HCT116 (cell line): Measurements from ENCODE around the gene ARAP1. TPM values are rescaled to one million over a fixed set of nuclear protein-coding genes. Genes with fewer than 3 reads are reported as not detected.
A peak's percentile ranks its signal among the peaks of the same experiment; 100 is the strongest.

ENCODE experiments used
- ATAC-seq: fragments of 200-7000 bp; cut with Tn5 transposase; 2 replicates; pipeline ENCODE4 v1.9.1; 2020; ENCODE audit warnings: mild to moderate bottlenecking, moderate library complexity
- BruUV-seq: library from RNA; stranded (reverse); fragments of 400-500 nt; replicated peaks from 2 replicates; lab custom pipeline; 2021; lab: Mats Ljungman, UMichigan
- CTCF ChIA-PET: fragments of 300-600 bp; sonication (Branson Sonifier 250); formaldehyde crosslinking; loops from one replicate; lab custom pipeline; 2021; ENCODE audit warnings: antibody characterized with exemption; lab: Charles Lee
- POLR2A ChIA-PET: fragments of 300-600, 350-600 bp; sonication (Branson Sonifier 250); formaldehyde crosslinking; loops from one replicate; lab custom pipeline; 2021; ENCODE audit warnings: antibody characterized with exemption; lab: Charles Lee
- RAD21 ChIA-PET, 2 experiments: fragments of 300-600 bp; sonication (Branson Sonifier 250); formaldehyde crosslinking; loops; one replicate each; lab custom pipeline; 2023; ENCODE audit warnings: low total read pairs in 2 of 2; ENCODE audit not compliant: uncharacterized antibody in 2 of 2, unreplicated experiment in 2 of 2, low non-redundant PET in 1 of 2; lab: Charles Lee
- DNase-seq: peaks from one replicate; pipeline ENCODE4 v3.0.0-alpha.2; 2010; ENCODE audit warnings: low read depth, low spot score
- H2AFZ ChIP-seq: fragments of 200-600 bp; shearing (Covaris generic), sonication (generic); 2 replicates; pipeline ENCODE4 v1.6.1; 2017; ENCODE audit warnings: low read depth, mixed run types, mixed read lengths, antibody characterized with exemption, low read length; ENCODE audit not compliant: poor library complexity, severe bottlenecking
- H3K27ac ChIP-seq: 2 replicates; pipeline ENCODE4 v1.5.1; 2012; ENCODE audit warnings: low read depth, low read length
- H3K27me3 ChIP-seq: fragments of 200-600 bp; sonication (generic); 2 replicates; pipeline ENCODE4 v1.6.1; 2016; ENCODE audit warnings: mixed run types, low read length, mixed read lengths; ENCODE audit not compliant: insufficient read depth
- H3K36me3 ChIP-seq, 2 experiments: fragments of 200-500 bp in 1 of 2; fragments of 200-600 bp in 1 of 2; sonication (Bioruptor generic) in 1 of 2; sonication (generic) in 1 of 2; 2 replicates each; pipeline versions ENCODE4 v1.5.1 to v1.6.1; 2014 to 2016; ENCODE audit warnings: low read length in 2 of 2, inconsistent platforms in 1 of 2, mixed read lengths in 1 of 2, mixed run types in 1 of 2; ENCODE audit not compliant: insufficient read depth in 2 of 2, control insufficient read depth in 1 of 2
- H3K4me1 ChIP-seq, 2 experiments: fragments of 200-600 bp in 1 of 2; sonication (generic) in 1 of 2; 2 replicates each; pipeline versions ENCODE4 v1.5.1 to v1.6.1; 2012 to 2017; ENCODE audit warnings: low read length in 2 of 2, inconsistent platforms in 1 of 2, mild to moderate bottlenecking in 1 of 2, mixed read lengths in 1 of 2, mixed run types in 1 of 2, moderate library complexity in 1 of 2; ENCODE audit not compliant: insufficient read depth in 2 of 2, control insufficient read depth in 1 of 2
- H3K4me2 ChIP-seq: fragments of 200-600 bp; sonication (generic); 2 replicates; pipeline ENCODE4 v1.6.1; 2017; ENCODE audit warnings: mixed run types, low read length, mixed read lengths
- H3K4me3 ChIP-seq, 2 experiments: fragments of 200-600 bp in 1 of 2; sonication (generic) in 1 of 2; replicated peaks in 1 of 2; 2 replicates each; pipeline ENCODE4 v1.5.1; 2011 to 2016; ENCODE audit warnings: low read length in 2 of 2, control low read depth in 1 of 2, low read depth in 1 of 2, mild to moderate bottlenecking in 1 of 2, mixed read lengths in 1 of 2, mixed run types in 1 of 2
- H3K79me2 ChIP-seq: fragments of 200-600 bp; sonication (generic); 2 replicates; pipeline ENCODE4 v1.6.1; 2017; ENCODE audit warnings: mild to moderate bottlenecking, mixed run types, low read length, moderate library complexity, mixed read lengths; ENCODE audit not compliant: insufficient read depth
- H3K9ac ChIP-seq: fragments of 200-600 bp; sonication (generic); 2 replicates; pipeline ENCODE4 v1.6.1; 2016; ENCODE audit warnings: low read length, mixed read lengths
- H3K9me2 ChIP-seq: fragments of 200-600 bp; sonication (generic), shearing (Covaris generic); 2 replicates; pipeline ENCODE4 v1.6.1; 2017; ENCODE audit warnings: mixed run types, mild to moderate bottlenecking, moderate library complexity; ENCODE audit not compliant: insufficient read depth
- H3K9me3 ChIP-seq, 2 experiments: fragments of 200-500 bp in 1 of 2; fragments of 200-600 bp in 1 of 2; sonication (Bioruptor generic) in 1 of 2; sonication (generic) in 1 of 2; 2 replicates each; pipeline ENCODE4 v1.6.1; 2014 to 2017; ENCODE audit warnings: low read length in 2 of 2, mixed read lengths in 2 of 2, inconsistent platforms in 1 of 2, low read depth in 1 of 2, mild to moderate bottlenecking in 1 of 2, mixed run types in 1 of 2, moderate library complexity in 1 of 2; ENCODE audit not compliant: control insufficient read depth in 1 of 2, insufficient read depth in 1 of 2
- H4K20me1 ChIP-seq: fragments of 200-600 bp; sonication (generic), shearing (Covaris generic); 2 replicates; pipeline ENCODE4 v1.6.1; 2017; ENCODE audit warnings: mixed run types, mild to moderate bottlenecking, moderate library complexity; ENCODE audit not compliant: insufficient read depth
- CBX3 ChIP-seq: IDR thresholded peaks from 2 replicates; pipeline ENCODE4 v1.6.1; 2012; ENCODE audit warnings: low read depth
- ELF1 ChIP-seq: IDR thresholded peaks from 2 replicates; pipeline ENCODE4 v1.6.1; 2012; ENCODE audit warnings: low read depth, borderline replicate concordance
- EZH2 ChIP-seq: fragments of 200-600 bp; sonication (generic); IDR thresholded peaks from 2 replicates; pipeline ENCODE4 v1.6.1; 2017; ENCODE audit warnings: antibody characterized with exemption, mixed run types
- FOSL1 ChIP-seq: IDR thresholded peaks from 2 replicates; pipeline ENCODE4 v1.6.1; 2012; ENCODE audit warnings: low read depth
- POLR2A ChIP-seq: IDR thresholded peaks from 2 replicates; pipeline ENCODE4 v1.7.0; 2011; ENCODE audit warnings: borderline replicate concordance; ENCODE audit not compliant: insufficient read depth, insufficient read length; ENCODE audit errors: extremely low read depth
- POLR2AphosphoS5 ChIP-seq: IDR thresholded peaks from 2 replicates; pipeline ENCODE4 v1.6.1; 2011; ENCODE audit warnings: mild to moderate bottlenecking, low read depth, low read length, moderate library complexity
- RAD21 ChIP-seq: IDR thresholded peaks from 2 replicates; pipeline ENCODE4 v1.6.1; 2012; ENCODE audit warnings: low read depth, mild to moderate bottlenecking
- SRF ChIP-seq: IDR thresholded peaks from 2 replicates; pipeline ENCODE4 v1.6.1; 2012; ENCODE audit warnings: low read depth
- TCF7L2 ChIP-seq: IDR thresholded peaks from 2 replicates; pipeline ENCODE4 v1.7.0; 2011; ENCODE audit warnings: borderline replicate concordance, inconsistent platforms; ENCODE audit not compliant: insufficient read depth, insufficient read length; ENCODE audit errors: extremely low read depth
- YY1 ChIP-seq: IDR thresholded peaks from 2 replicates; pipeline ENCODE4 v1.6.1; 2011; ENCODE audit warnings: low read length, low read depth, moderate library complexity, mild to moderate bottlenecking; ENCODE audit not compliant: insufficient replicate concordance; ENCODE audit errors: extremely low read depth
- ZFX ChIP-seq: fragments of 450-650 bp; IDR thresholded peaks from 2 replicates; pipeline ENCODE4 v1.6.1; 2017
- ZNF274 ChIP-seq: fragments of 200-500 bp; sonication (Bioruptor generic); IDR thresholded peaks from 2 replicates; pipeline ENCODE4 v1.6.1; 2014; ENCODE audit warnings: mild to moderate bottlenecking, low read depth, low read length, inconsistent platforms
- intact Hi-C: fragments of 100-400 bp; cut with micrococcal nuclease; formaldehyde crosslinking; loops from 2 replicates; pipeline ENCODE4 v1.10.0; 2022
- total RNA-seq: library from RNA; stranded (reverse); gene quantifications from one replicate; pipeline ENCODE4 v1.2.1, GENCODE V29; 2021; ENCODE audit not compliant: unreplicated experiment
- TF ChIP-seq, protein P1 (sequence below): IDR thresholded peaks from 2 replicates; pipeline ENCODE4 v1.6.1; 2011; ENCODE audit warnings: mild to moderate bottlenecking, low read length, moderate library complexity; ENCODE audit not compliant: insufficient replicate concordance; ENCODE audit errors: extremely low read depth
- TF ChIP-seq, protein P2 (sequence below): IDR thresholded peaks from 2 replicates; pipeline ENCODE4 v1.6.1; 2012
- TF ChIP-seq, protein P3 (sequence below): IDR thresholded peaks from 2 replicates; pipeline ENCODE4 v1.6.1; 2012; ENCODE audit warnings: low read depth
- TF ChIP-seq, protein P4 (sequence below), 3 experiments: fragments of 200-600 bp in 1 of 3; sonication (generic) in 1 of 3; IDR thresholded peaks in 2 of 3; conservative IDR thresholded peaks in 1 of 3; 2 replicates each; pipeline ENCODE4 v1.5.1; 2012 to 2017; ENCODE audit warnings: low read depth in 2 of 3, low read length in 2 of 3, antibody characterized with exemption in 1 of 3, borderline replicate concordance in 1 of 3, control low read depth in 1 of 3, mild to moderate bottlenecking in 1 of 3, mixed read lengths in 1 of 3, mixed run types in 1 of 3, moderate library complexity in 1 of 3; ENCODE audit not compliant: insufficient read depth in 1 of 3
- TF ChIP-seq, protein P5 (sequence below): IDR thresholded peaks from 2 replicates; pipeline ENCODE4 v1.6.1; 2012

ARAP1 gene
- total RNA-seq, 1 experiment from 2014 or later, result 57.4 TPM

DNA sequence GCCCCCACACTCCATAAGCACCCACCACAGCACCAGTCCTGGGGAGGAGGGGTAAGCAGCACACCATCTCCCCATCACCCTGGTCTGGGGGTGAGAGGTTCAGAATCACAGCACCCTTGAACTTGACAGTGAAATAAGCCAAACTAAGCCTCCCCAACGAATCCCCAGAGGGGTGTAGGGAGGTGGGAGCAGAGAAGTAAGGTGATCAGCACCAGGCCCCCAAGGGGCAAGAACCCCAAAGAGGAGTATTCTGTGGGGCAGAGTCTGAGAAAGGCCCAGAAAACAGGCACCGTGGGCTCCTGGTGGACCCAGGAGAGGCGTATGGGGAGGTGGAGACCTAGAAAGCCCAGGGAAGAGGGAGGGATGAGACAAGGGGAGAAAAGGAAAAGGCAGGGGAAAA is 30.9 kb downstream of the ARAP1 start (continued):
- TF ChIP-seq, protein P1, sequence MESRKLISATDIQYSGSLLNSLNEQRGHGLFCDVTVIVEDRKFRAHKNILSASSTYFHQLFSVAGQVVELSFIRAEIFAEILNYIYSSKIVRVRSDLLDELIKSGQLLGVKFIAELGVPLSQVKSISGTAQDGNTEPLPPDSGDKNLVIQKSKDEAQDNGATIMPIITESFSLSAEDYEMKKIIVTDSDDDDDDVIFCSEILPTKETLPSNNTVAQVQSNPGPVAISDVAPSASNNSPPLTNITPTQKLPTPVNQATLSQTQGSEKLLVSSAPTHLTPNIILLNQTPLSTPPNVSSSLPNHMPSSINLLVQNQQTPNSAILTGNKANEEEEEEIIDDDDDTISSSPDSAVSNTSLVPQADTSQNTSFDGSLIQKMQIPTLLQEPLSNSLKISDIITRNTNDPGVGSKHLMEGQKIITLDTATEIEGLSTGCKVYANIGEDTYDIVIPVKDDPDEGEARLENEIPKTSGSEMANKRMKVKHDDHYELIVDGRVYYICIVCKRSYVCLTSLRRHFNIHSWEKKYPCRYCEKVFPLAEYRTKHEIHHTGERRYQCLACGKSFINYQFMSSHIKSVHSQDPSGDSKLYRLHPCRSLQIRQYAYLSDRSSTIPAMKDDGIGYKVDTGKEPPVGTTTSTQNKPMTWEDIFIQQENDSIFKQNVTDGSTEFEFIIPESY, result no peak

DNA sequence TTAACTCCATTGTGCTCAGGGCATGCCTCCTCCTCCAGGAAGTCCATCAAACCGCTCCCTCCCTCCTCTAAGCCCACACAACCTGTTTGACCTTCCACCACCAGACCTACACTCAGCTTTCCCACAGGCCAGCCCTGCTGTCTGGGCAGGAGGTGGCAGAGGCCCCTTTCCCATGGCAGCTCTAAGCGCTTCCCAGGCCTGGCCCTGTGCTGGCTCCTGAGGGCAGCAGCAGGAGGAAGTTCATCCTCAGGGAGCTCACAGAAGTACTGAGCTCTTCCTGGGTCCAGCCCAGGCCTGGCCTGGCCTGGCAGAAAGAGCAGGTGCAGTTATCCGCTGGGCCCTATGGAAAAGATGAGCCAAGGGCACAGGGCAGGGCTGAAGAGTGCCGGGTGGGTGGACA is 31.4 kb downstream of the ARAP1 start:
- Histone ChIP-seq H3K27me3 (no peaks in the 10 kb centered on the region), H2AFZ (no peak overlapping the region), H3K9me3 (no peaks in the 10 kb centered on the region), H3K9me2 (no peaks in the 10 kb centered on the region), H3K27ac (no peak overlapping the region; the same call in 1 of the 2 replicates), H4K20me1 (no peaks in the 10 kb centered on the region), H3K9ac (no peak overlapping the region; the same call in 1 of the 2 replicates), H3K79me2 (peaks cover 25% of the 10 kb centered on the region), H3K36me3 (no peaks in the 10 kb centered on the region; a peak in 1 of 4 replicates), H3K4me3 (no peak overlapping the region), H3K4me2 (peak overlapping the region; percentile 94), H3K4me1 (peaks cover 8 to 21% of the 10 kb centered on the region in 2 experiments)
- no peak for DNase-seq
- POLR2A ChIA-PET, result interaction anchor here (1.1 kb wide), 1 partner anchor 73 kb away, joined by 4 read pairs; the partner anchor contains the start of gene STARD10
- ATAC-seq, result no peak
- RAD21 ChIA-PET, result no interaction called here
- CTCF ChIA-PET, result no interaction called here
- intact Hi-C loops, result no loop called here
- no TSS peak for BruUV-seq
- TF ChIP-seq SRF (no peak), CBX3 (no peak), ZNF274 (no peak), POLR2AphosphoS5 (no peak), POLR2A (no peak), FOSL1 (no peak), ELF1 (no peak), ZFX (no peak), YY1 (no peak), RAD21 (no peak), EZH2 (no peak), TCF7L2 (no peak)
- TF ChIP-seq, protein P2, sequence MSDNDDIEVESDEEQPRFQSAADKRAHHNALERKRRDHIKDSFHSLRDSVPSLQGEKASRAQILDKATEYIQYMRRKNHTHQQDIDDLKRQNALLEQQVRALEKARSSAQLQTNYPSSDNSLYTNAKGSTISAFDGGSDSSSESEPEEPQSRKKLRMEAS, result no peak
- TF ChIP-seq, protein P3, sequence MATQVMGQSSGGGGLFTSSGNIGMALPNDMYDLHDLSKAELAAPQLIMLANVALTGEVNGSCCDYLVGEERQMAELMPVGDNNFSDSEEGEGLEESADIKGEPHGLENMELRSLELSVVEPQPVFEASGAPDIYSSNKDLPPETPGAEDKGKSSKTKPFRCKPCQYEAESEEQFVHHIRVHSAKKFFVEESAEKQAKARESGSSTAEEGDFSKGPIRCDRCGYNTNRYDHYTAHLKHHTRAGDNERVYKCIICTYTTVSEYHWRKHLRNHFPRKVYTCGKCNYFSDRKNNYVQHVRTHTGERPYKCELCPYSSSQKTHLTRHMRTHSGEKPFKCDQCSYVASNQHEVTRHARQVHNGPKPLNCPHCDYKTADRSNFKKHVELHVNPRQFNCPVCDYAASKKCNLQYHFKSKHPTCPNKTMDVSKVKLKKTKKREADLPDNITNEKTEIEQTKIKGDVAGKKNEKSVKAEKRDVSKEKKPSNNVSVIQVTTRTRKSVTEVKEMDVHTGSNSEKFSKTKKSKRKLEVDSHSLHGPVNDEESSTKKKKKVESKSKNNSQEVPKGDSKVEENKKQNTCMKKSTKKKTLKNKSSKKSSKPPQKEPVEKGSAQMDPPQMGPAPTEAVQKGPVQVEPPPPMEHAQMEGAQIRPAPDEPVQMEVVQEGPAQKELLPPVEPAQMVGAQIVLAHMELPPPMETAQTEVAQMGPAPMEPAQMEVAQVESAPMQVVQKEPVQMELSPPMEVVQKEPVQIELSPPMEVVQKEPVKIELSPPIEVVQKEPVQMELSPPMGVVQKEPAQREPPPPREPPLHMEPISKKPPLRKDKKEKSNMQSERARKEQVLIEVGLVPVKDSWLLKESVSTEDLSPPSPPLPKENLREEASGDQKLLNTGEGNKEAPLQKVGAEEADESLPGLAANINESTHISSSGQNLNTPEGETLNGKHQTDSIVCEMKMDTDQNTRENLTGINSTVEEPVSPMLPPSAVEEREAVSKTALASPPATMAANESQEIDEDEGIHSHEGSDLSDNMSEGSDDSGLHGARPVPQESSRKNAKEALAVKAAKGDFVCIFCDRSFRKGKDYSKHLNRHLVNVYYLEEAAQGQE, result no peak
- TF ChIP-seq, protein P4, sequence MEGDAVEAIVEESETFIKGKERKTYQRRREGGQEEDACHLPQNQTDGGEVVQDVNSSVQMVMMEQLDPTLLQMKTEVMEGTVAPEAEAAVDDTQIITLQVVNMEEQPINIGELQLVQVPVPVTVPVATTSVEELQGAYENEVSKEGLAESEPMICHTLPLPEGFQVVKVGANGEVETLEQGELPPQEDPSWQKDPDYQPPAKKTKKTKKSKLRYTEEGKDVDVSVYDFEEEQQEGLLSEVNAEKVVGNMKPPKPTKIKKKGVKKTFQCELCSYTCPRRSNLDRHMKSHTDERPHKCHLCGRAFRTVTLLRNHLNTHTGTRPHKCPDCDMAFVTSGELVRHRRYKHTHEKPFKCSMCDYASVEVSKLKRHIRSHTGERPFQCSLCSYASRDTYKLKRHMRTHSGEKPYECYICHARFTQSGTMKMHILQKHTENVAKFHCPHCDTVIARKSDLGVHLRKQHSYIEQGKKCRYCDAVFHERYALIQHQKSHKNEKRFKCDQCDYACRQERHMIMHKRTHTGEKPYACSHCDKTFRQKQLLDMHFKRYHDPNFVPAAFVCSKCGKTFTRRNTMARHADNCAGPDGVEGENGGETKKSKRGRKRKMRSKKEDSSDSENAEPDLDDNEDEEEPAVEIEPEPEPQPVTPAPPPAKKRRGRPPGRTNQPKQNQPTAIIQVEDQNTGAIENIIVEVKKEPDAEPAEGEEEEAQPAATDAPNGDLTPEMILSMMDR (IDR thresholded peaks at IDR 0.05 in 2 of 3, conservative IDR thresholded peaks at IDR 0.05 in 1 of 3; ENCODE audit: borderline replicate concordance in 1 of 3, insufficient read depth in 1 of 3, low read depth in 2 of 3, low read length in 2 of 3), result no peak
- TF ChIP-seq, protein P5, sequence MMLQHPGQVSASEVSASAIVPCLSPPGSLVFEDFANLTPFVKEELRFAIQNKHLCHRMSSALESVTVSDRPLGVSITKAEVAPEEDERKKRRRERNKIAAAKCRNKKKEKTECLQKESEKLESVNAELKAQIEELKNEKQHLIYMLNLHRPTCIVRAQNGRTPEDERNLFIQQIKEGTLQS, result no peak
